PFSK-1 (cell line): Measurements from ENCODE around the gene IDUA.

Experiments used
- FOXP2 ChIP-seq: optimal IDR thresholded peaks from 2 replicates; pipeline ENCODE3; 2011; ENCODE audit warnings: borderline replicate concordance, control low read depth, inconsistent platforms; ENCODE audit not compliant: insufficient read depth; ENCODE audit errors: extremely low read length, extremely low read depth
- POLR2AphosphoS5 ChIP-seq: IDR thresholded peaks from 2 replicates; pipeline ENCODE4 v1.6.1; 2012; ENCODE audit warnings: low read depth, mild to moderate bottlenecking, control low read depth, low read length, moderate library complexity
- REST ChIP-seq, 2 experiments: IDR thresholded peaks; 2 replicates each; pipeline versions ENCODE4 v1.6.1 to v1.8.0; 2011 to 2012; ENCODE audit warnings: low read depth in 2 of 2, low read length in 2 of 2, control low read depth in 1 of 2, inconsistent platforms in 1 of 2, mild to moderate bottlenecking in 1 of 2, moderate library complexity in 1 of 2; ENCODE audit not compliant: insufficient read depth in 1 of 2
- SIN3A ChIP-seq: IDR thresholded peaks from 2 replicates; pipeline ENCODE4 v1.6.1; 2012; ENCODE audit warnings: mild to moderate bottlenecking, low read length, moderate library complexity, borderline replicate concordance; ENCODE audit not compliant: insufficient read depth
- TAF1 ChIP-seq: IDR thresholded peaks from 2 replicates; pipeline ENCODE4 v1.6.1; 2012; ENCODE audit warnings: low read length, control low read depth, borderline replicate concordance; ENCODE audit not compliant: insufficient read depth

IDUA gene

GRCh38 chr4:998096-998691 is 11.3 kb downstream of the IDUA start:
- TF ChIP-seq SIN3A: no peak
- no peak for TF ChIP-seq TAF1
- TF ChIP-seq POLR2AphosphoS5: no peak
- TF ChIP-seq REST (IDR thresholded peaks at IDR 0.05; ENCODE audit: insufficient read depth in 1 of 2, low read depth in 2 of 2, low read length in 2 of 2): no peak
- no peak for TF ChIP-seq FOXP2

- no peak for TF ChIP-seq SIN3A
- no peak for TF ChIP-seq TAF1
- TF ChIP-seq REST (IDR thresholded peaks at IDR 0.05; ENCODE audit: insufficient read depth in 1 of 2, low read depth in 2 of 2, low read length in 2 of 2): no peak
Measured at GRCh38 chr4:999882-1000425, 13.1 kb downstream of the IDUA start.

GRCh38 chr4:1000686-1001260 is 13.9 kb downstream of the IDUA start:
- TF ChIP-seq POLR2AphosphoS5 (no peak), REST (IDR thresholded peaks at IDR 0.05; ENCODE audit: insufficient read depth in 1 of 2, low read depth in 2 of 2, low read length in 2 of 2) (no peak), TAF1 (no peak), SIN3A (no peak), FOXP2 (no peak)

- no peak for TF ChIP-seq REST (IDR thresholded peaks at IDR 0.05; ENCODE audit: insufficient read depth in 1 of 2, low read depth in 2 of 2, low read length in 2 of 2)
Measured at GRCh38 chr4:1001561-1002130, 14.8 kb downstream of the IDUA start.
